Fibroblast of mammary gland (primary cell): ENCODE data around the gene RALGDS.
A peak's percentile ranks its signal among the peaks of the same experiment; 100 is the strongest.
"Not testable (repeated sequence)": the region's sequence is repeated elsewhere in the genome, so short reads cannot be mapped to it uniquely, and the experiment has no call there.

Source experiments
- DNase-seq: peaks from one replicate; pipeline ENCODE4 v3.0.0-alpha.2; 2010; ENCODE audit warnings: low read depth
- H3K4me3 ChIP-seq: 2 replicates; pipeline ENCODE4 v1.5.1; 2011; ENCODE audit warnings: low read depth, mild to moderate bottlenecking, low read length, moderate library complexity; ENCODE audit not compliant: control insufficient read depth
- TF ChIP-seq, protein P1 (sequence below): conservative IDR thresholded peaks from 2 replicates; pipeline ENCODE4 v1.5.1; 2011; ENCODE audit warnings: low read depth, low read length, inconsistent platforms; ENCODE audit not compliant: control insufficient read depth, insufficient read depth

The RALGDS gene

DNA sequence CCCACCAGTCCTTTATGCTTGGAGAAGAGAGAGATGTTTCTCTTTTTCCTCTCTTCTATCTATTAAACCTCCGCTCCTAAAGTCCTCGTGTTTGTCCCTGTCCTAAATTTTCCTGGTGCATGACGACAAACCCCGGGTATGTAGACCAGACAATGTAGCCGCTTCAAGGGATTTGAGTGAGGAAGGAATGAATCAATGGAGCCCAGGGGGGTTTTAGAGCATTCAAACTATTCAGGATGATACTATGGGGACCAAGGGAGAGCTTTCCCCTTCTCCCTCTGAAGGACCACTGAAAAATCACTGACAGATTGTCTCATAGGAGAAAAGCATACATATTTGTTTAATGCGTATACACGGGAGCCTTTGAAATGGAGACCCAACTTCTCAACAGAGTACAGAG lies 40.9 kb downstream of the RALGDS start:
- DNase-seq, result no peak
- TF ChIP-seq, protein P1, sequence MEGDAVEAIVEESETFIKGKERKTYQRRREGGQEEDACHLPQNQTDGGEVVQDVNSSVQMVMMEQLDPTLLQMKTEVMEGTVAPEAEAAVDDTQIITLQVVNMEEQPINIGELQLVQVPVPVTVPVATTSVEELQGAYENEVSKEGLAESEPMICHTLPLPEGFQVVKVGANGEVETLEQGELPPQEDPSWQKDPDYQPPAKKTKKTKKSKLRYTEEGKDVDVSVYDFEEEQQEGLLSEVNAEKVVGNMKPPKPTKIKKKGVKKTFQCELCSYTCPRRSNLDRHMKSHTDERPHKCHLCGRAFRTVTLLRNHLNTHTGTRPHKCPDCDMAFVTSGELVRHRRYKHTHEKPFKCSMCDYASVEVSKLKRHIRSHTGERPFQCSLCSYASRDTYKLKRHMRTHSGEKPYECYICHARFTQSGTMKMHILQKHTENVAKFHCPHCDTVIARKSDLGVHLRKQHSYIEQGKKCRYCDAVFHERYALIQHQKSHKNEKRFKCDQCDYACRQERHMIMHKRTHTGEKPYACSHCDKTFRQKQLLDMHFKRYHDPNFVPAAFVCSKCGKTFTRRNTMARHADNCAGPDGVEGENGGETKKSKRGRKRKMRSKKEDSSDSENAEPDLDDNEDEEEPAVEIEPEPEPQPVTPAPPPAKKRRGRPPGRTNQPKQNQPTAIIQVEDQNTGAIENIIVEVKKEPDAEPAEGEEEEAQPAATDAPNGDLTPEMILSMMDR, result no peak
- H3K4me3 ChIP-seq, result no peak overlapping the region

DNA sequence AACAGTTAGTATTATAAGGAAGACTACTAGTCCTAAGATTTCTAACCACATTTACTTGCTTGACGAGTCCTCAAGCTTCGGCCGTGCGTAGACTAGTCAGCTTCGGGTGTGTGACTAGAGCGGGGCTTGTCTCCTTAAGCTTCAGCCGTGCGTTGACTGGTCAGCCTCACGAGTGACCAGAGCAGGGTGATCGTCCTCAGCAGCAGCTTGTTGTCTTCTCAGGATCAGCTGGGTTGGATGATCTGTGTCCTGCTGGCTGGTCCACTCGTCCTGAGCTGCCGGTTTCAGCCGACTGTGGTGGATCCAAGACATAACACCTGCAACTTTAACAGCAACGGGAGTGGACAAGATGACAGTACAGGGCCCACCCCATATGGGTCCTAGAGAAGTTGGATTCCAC lies 42.6 kb downstream of the RALGDS start:
- TF ChIP-seq, protein P1, result no peak
- no peak overlapping the region for H3K4me3 ChIP-seq
- DNase-seq, result no peak

DNA sequence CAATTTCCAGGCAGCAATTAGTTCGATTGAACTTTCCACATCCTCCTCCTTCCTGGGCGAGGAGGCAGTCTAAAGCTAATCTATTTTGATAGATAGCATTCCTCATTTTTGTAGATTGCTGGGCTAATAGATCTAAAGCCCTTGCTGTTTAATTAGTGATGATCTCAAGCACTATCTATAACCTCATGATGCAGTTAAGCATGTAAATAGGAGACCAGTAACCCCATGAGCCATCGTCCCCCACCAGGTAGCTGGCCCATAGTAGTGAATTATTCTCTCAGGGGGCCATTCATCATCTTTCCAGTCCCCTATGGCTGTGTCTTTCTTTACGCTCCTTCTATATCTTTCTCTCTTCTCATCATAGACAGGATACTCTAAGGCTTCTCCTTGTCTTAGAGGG lies 44.3 kb downstream of the RALGDS start:
- TF ChIP-seq, protein P1, result no peak
- DNase-seq, result no peak
- H3K4me3 ChIP-seq, result no peak overlapping the region

DNA sequence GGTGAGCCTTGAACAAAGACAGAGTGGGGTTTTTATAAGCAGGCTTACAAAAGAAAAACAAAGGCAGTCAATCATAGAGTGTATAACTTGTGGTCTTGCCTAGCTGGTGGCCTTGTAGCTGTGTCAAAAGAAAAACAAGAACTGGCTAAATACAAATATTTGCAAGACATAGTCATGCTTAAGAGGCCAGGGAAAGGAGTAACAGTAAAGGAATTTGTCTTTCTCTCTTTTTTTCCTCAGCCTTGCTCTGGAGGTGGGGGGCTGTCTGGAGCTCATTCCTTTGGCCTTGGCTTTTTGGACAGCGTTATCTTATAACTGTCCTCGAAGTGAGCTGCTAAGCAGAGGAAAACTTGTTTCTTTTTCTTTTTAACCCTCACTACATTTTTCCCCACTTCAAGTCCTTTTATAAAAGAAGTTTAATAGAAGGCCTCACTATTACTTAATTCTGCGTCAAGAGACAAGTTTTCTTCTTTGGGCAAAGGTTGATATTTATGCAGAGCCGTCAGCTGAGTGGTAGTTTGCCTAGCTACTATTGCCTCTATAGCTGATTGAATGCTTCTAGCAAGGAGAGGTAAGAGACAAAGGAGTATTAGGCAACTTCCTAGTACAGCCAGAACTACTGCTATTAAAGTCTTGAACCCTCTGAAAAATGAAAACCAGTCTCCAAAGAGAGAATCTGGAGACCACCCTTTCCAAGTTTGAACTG lies 45.0 kb downstream of the RALGDS start:
- TF ChIP-seq, protein P1, result no peak
- H3K4me3 ChIP-seq, result no peak overlapping the region
- DNase-seq, result peak; percentile 72

DNA sequence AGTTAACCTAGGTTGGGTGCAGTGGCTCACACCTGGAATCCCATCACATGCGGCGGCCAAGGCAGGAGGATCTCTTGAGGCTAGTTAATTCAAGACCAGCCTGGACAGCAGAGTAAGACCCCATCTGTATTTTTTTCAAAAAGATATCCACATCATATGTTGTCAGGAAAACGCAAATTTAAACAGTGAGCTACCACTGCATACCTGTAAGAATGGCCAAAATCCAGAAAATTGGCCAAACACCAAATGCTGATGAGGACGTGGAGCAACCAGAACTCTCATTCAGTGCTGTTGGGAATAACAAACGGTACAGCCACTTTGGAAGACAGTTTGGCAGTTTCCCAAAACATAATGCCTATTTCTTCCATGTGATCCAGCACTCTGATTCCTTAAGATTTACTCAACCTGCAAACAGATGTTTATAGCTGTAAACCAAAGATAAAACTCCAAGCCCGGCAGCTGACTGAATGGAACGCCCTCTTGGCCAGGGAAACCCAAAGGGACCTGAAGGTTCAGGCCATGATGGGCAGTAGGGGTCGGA lies 46.9 kb downstream of the RALGDS start:
- DNase-seq, result peak; percentile 60
- TF ChIP-seq, protein P1, result no peak
- H3K4me3 ChIP-seq, result no peak overlapping the region

DNA sequence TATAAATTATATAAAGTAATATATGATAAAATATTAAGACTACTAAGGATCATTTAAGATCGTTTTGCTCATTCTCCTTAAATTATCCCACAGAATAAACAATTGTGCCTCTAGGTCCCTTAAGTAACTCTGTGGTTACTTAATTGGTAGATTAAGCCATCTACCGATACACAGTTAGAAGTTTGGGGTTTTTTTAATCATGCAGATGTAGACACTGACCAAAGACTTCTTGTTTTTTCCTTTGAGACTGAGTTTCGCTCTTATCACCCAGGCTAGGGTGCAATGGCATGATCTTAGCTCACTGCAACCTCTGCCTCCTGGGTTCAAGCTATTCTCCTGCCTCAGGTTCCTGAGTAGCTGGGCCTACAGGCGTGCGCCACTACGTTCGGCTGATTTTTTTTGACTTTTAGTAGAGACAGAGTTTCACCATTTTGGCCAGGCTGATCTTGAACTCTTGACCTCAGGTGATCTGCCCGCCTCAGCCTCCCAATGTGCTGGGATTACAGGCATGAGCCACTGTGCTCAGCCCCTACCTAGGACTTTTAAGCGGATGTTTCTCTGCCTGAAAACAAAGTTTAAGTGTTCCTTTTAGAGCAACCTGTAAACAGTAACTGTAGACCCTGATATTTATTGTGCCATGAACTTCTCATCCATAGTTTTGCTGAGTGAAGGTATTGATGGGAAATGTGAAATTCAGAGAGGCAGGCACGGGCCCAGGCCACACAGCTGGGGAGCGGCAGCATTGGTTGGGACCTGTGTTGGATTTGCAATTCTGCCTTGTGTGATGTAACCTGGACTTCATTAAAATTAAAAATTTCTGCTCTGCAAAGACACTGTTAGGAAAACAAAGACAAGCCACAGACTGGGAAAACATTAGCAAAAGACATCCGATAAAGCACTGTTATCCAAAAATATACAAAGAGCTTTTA lies 47.7 kb downstream of the RALGDS start:
- no peak for DNase-seq
- TF ChIP-seq, protein P1, result no peak
- no peak overlapping the region for H3K4me3 ChIP-seq

DNA sequence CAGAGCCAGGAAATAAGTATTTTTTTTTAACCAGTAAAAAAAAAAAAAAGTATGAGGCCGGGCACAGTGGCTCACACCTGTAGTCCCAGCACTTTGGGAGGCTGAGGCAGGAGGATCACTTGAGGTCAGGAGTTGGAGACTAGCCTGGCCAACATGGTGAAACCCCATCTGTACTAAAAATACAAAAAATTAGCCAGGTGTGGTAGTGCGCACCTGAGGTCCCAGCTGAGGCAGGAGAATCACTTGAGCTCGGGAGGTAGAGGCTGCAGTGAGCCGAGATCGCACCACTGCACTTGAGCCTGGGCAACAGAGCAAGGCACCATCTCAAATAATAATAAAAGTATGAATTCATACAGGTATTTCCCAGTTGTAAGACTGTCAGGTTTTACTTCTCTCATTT lies 48.8 kb downstream of the RALGDS start:
- H3K4me3 ChIP-seq, result not testable (repeated sequence)

More for the DNA sequence above, 48.8 kb downstream of the RALGDS start:
- DNase-seq, result not testable (repeated sequence)
